HepG2 (cell line): ENCODE data around the gene ZKSCAN4. TPM values are rescaled to one million over a fixed set of nuclear protein-coding genes. Genes with fewer than 3 reads are reported as not detected.

Experiments
- AKNA ChIP-seq: sonication (generic); formaldehyde crosslinking; IDR thresholded peaks from 2 replicates; pipeline ENCODE4 v1.4.0; 2020; ENCODE audit warnings: missing genetic modification reagents, borderline replicate concordance
- DNMT3B ChIP-seq: conservative IDR thresholded peaks from 2 replicates; pipeline ENCODE4 v1.6.1; 2016; ENCODE audit warnings: missing biosample characterization, control low read depth
- GABPA ChIP-seq, 2 experiments: IDR thresholded peaks; 2 replicates each; pipeline ENCODE4 v1.6.1; 2011 to 2016; ENCODE audit warnings: low read depth in 2 of 2, low read length in 1 of 2, missing biosample characterization in 1 of 2, missing genetic modification characterization in 1 of 2
- NR2F2 ChIP-seq: IDR thresholded peaks from 2 replicates; pipeline ENCODE4 v1.6.1; 2012; ENCODE audit warnings: low read depth, inconsistent platforms, borderline replicate concordance
- RORA ChIP-seq: sonication (generic); formaldehyde crosslinking; IDR thresholded peaks from 2 replicates; pipeline ENCODE4 v1.5.0; 2020; ENCODE audit warnings: mild to moderate bottlenecking, missing genetic modification reagents, moderate library complexity
- TAF1 ChIP-seq: sonication (generic); formaldehyde crosslinking; IDR thresholded peaks from 2 replicates; pipeline ENCODE4 v1.4.0; 2020; ENCODE audit warnings: missing genetic modification reagents
- TFE3 ChIP-seq: IDR thresholded peaks from 2 replicates; pipeline ENCODE4 v1.6.1; 2016
- THYN1 ChIP-seq: sonication (generic); formaldehyde crosslinking; IDR thresholded peaks from 2 replicates; pipeline ENCODE4 v1.8.1; 2023; ENCODE audit warnings: low read depth, mild to moderate bottlenecking, moderate library complexity, missing genetic modification reagents, borderline replicate concordance
- TMF1 ChIP-seq: sonication (generic); formaldehyde crosslinking; IDR thresholded peaks from 2 replicates; pipeline ENCODE4 v1.8.1; 2022; ENCODE audit warnings: low read depth, missing genetic modification reagents
- YY1 ChIP-seq: IDR thresholded peaks from 2 replicates; pipeline ENCODE4 v1.6.1; 2011; ENCODE audit warnings: low read length, low read depth, moderate library complexity, mild to moderate bottlenecking; ENCODE audit not compliant: insufficient read depth, insufficient replicate concordance
- ZNF143 ChIP-seq: sonication (generic); formaldehyde crosslinking; IDR thresholded peaks from 2 replicates; pipeline ENCODE4 v1.4.0; 2020; ENCODE audit warnings: missing genetic modification reagents
- ZNF263 ChIP-seq: sonication (generic); formaldehyde crosslinking; IDR thresholded peaks from 2 replicates; pipeline ENCODE4 v1.4.0; 2020; ENCODE audit warnings: missing genetic modification reagents
- ZNF598 ChIP-seq: sonication (generic); formaldehyde crosslinking; IDR thresholded peaks from 2 replicates; pipeline ENCODE4 v1.5.1; 2020; ENCODE audit warnings: mild to moderate bottlenecking, missing genetic modification reagents, borderline replicate concordance
- polyA plus RNA-seq, 8 experiments: library from polyadenylated mRNA; depleted of rRNA in 3 of 8; stranded (reverse) in 7 of 8; unstranded in 1 of 8; fragments of >200 nt; fragmentation: Illumina TruSeq in 4 of 8; extraction: Trizol in 4 of 8; gene quantifications; 2 replicates each; pipeline versions ENCODE4 v1.2.1 to v1.2.3, GENCODE V29; 2011 to 2016; ENCODE audit warnings: low read depth in 4 of 8, missing spikeins in 1 of 8, mixed read lengths in 1 of 8; ENCODE audit not compliant: insufficient read depth in 1 of 8
- total RNA-seq, 5 experiments: library from RNA; depleted of rRNA; stranded (reverse); fragments of >200 nt; fragmentation: Illumina TruSeq; extraction: Trizol; gene quantifications; 2 replicates each; pipeline ENCODE4 v1.2.3, GENCODE V29; 2016; ENCODE audit warnings: low read depth in 1 of 5
- TF ChIP-seq, protein P1 (sequence below): sonication (generic); formaldehyde crosslinking; IDR thresholded peaks from 2 replicates; pipeline ENCODE4 v1.8.0; 2022; ENCODE audit warnings: missing genetic modification reagents, low read depth, mild to moderate bottlenecking, borderline replicate concordance
- TF ChIP-seq, protein P2 (sequence below): sonication (generic); formaldehyde crosslinking; IDR thresholded peaks from 2 replicates; pipeline ENCODE4 v1.4.0; 2020; ENCODE audit warnings: missing genetic modification reagents, borderline replicate concordance

The ZKSCAN4 gene
- total and polyA plus RNA-seq, 2 of the 13 experiments (the other 11 are each of a cell fraction or from before 2014, with no cell fraction given), result 2.9 to 7.8 TPM

- TF ChIP-seq TFE3 (CRISPR knock-in tag), result peak; percentile 52; the same call in 1 of the 2 replicates
- TF ChIP-seq ZNF143 (CRISPR knock-in tag), result no peak
- peak; percentile 92; the same call in 1 of the 2 replicates for TF ChIP-seq ZNF598 (CRISPR knock-in tag)
- TF ChIP-seq, protein P1, sequence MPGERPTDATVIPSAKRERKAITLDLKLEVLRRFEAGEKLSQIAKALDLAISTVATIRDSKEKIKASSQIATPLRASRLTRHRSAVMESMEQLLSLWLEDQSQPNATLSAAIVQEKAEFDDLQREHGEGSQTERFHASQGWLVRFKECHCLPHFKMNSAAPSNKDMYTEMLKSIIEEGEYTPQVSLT (CRISPR knock-in tag), result no peak
- TF ChIP-seq TMF1 (CRISPR knock-in tag), result no peak
- peak; percentile 60 for TF ChIP-seq GABPA (IDR thresholded peaks at IDR 0.05; ENCODE audit: low read depth, low read length)
- peak; percentile 80 for TF ChIP-seq GABPA (CRISPR knock-in tag; IDR thresholded peaks at IDR 0.05; ENCODE audit: low read depth)
- peak; percentile 92 for TF ChIP-seq DNMT3B (CRISPR knock-in tag)
- peak; percentile 66; the same call in 1 of the 2 replicates for TF ChIP-seq ZNF263 (CRISPR knock-in tag)
- peak; percentile 91 for TF ChIP-seq TAF1 (CRISPR knock-in tag)
- TF ChIP-seq RORA (CRISPR knock-in tag), result no peak
- TF ChIP-seq THYN1 (CRISPR knock-in tag), result no peak
- peak; percentile 78 for TF ChIP-seq YY1
- TF ChIP-seq, protein P2, sequence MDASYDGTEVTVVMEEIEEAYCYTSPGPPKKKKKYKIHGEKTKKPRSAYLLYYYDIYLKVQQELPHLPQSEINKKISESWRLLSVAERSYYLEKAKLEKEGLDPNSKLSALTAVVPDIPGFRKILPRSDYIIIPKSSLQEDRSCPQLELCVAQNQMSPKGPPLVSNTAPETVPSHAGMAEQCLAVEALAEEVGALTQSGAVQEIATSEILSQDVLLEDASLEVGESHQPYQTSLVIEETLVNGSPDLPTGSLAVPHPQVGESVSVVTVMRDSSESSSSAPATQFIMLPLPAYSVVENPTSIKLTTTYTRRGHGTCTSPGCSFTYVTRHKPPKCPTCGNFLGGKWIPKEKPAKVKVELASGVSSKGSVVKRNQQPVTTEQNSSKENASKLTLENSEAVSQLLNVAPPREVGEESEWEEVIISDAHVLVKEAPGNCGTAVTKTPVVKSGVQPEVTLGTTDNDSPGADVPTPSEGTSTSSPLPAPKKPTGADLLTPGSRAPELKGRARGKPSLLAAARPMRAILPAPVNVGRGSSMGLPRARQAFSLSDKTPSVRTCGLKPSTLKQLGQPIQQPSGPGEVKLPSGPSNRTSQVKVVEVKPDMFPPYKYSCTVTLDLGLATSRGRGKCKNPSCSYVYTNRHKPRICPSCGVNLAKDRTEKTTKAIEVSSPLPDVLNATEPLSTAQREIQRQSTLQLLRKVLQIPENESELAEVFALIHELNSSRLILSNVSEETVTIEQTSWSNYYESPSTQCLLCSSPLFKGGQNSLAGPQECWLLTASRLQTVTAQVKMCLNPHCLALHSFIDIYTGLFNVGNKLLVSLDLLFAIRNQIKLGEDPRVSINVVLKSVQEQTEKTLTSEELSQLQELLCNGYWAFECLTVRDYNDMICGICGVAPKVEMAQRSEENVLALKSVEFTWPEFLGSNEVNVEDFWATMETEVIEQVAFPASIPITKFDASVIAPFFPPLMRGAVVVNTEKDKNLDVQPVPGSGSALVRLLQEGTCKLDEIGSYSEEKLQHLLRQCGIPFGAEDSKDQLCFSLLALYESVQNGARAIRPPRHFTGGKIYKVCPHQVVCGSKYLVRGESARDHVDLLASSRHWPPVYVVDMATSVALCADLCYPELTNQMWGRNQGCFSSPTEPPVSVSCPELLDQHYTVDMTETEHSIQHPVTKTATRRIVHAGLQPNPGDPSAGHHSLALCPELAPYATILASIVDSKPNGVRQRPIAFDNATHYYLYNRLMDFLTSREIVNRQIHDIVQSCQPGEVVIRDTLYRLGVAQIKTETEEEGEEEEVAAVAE (CRISPR knock-in tag), result peak; percentile 71; the same call in 1 of the 2 replicates
- TF ChIP-seq NR2F2, result no peak
- TF ChIP-seq AKNA, result no peak
Observed at GRCh38 chr6:28281288-28282064, 29.4 kb upstream of the ZKSCAN4 start, which contains the start of gene PGBD1 (continued).
